GM12891 (cell line): ENCODE results near the gene ELL3.

Source experiments
- POLR2A ChIP-seq: IDR thresholded peaks from 2 replicates; pipeline ENCODE4 v1.6.1; 2011; ENCODE audit warnings: low read depth, low read length, control low read depth
- POLR2AphosphoS5 ChIP-seq: IDR thresholded peaks from 2 replicates; pipeline ENCODE4 v1.6.1; 2011; ENCODE audit warnings: low read depth, low read length, control low read depth
- POU2F2 ChIP-seq: IDR thresholded peaks from 2 replicates; pipeline ENCODE4 v1.6.1; 2011; ENCODE audit warnings: low read depth, mild to moderate bottlenecking, control low read depth, low read length, moderate library complexity
- SPI1 ChIP-seq: IDR thresholded peaks from 2 replicates; pipeline ENCODE4 v1.6.1; 2011; ENCODE audit warnings: low read depth, low read length, control low read depth
- TAF1 ChIP-seq: IDR thresholded peaks from 2 replicates; pipeline ENCODE4 v1.6.1; 2011; ENCODE audit warnings: low read depth, low read length, control low read depth

DNA sequence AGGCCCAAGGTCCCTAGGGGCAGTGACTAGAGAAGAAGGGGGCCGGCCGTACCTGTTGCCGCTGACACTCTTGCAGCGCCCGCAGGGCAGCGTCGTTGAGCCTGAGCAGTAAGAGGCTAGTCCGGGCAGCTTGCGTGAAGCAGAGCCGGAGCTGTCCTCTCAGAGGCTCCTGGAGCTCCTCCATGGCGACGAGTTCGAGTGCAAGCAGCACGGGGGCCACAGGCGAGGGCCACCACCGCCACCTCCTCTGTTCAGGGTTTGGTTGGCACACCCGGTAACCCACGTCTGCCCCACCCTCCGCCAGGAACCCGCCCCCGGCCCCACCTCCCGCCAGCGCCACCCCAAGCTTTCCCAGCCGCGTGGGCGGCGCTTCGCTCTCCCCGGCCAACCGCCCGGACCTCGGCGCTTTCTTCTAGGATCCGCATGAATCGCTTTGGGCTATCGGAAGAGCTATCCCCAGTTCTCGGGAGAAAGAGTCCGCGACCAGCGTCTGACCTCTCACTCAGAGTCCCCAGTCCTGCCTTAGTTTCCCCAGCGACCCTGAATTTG lies at the start of gene ELL3:
- TF ChIP-seq POLR2A (no peak; the same call in 1 of the 2 replicates), POLR2AphosphoS5 (no peak), TAF1 (0 out of 2 replicates have a peak, but pooled peaks have one; percentile 16), SPI1 (no peak), POU2F2 (no peak)
